Cardiac septum (tissue), 1 donor: Measurements from ENCODE around the gene CLDN1. TPM values are rescaled to one million over a fixed set of nuclear protein-coding genes. Genes with fewer than 3 reads are reported as not detected.
A peak's percentile ranks its signal among the peaks of the same experiment; 100 is the strongest.

ENCODE experiments used
- DNase-seq: peaks from one replicate; pipeline ENCODE4 v3.0.0-alpha.2; 2020; ENCODE audit warnings: low spot score
- intact Hi-C: fragments of 100-400 bp; cut with DNase I; formaldehyde crosslinking; loops from one replicate; pipeline ENCODE4 v1.14.0; 2022
- long read RNA-seq: library from polyadenylated mRNA; unstranded; transcript quantifications from one replicate; pipeline ENCODE4 v2.0.0, GENCODE V29; 2021
- total RNA-seq: library from RNA; stranded (reverse); fragmentation: NEBNext Ultra II Directional; extraction: Animal tissue kit (Norgen Biotek cat#: 25700); gene quantifications from one replicate; pipeline ENCODE4 v1.2.1, GENCODE V29; 2021
- donor health status: DM: no; HTN: no; CAD: no.

CLDN1 gene
- total RNA-seq = 0.57 TPM
- long read RNA-seq, partial matches to known transcripts = 0 of 1 reads
- long read RNA-seq, other reads (novel, unspliced or antisense) = 0 of 1 reads

GRCh38 chr3:190321789-190322603 lies at the start of gene CLDN1:
Gene CLDN1, minus strand, starts transcription at chr3:190322446. Its CDS starts 240 bp downstream, at chr3:190322206.
- intact Hi-C loops = loop anchor here (5.0 to 10.0 kb wide), 4 partner anchors 90 to 360 kb away; partner anchors contain the start of gene IL1RAP
- DNase-seq = peak; percentile 82

GRCh38 chr3:190371152-190371551 lies 48.9 kb upstream of the CLDN1 start:
- intact Hi-C loops = no loop called here
- no peak for DNase-seq

DNA sequence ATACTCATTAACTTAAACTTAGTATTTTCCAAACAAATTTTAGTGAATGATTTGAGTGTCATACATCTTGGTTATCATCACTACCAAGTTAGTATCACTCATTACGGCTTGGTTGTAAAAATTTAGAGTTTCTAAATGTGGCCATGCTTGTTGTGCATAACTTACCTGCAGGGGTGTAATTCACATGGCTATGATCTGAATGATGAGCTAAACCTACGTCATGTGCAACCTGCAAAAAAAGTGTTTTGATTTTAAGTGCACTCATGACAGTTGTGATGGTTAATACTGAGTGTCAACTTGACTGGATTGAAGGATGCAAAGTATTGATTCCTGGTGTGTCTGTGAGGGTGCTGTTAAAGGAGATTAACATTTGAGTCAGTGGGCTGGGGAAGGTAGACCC lies 48.1 kb upstream of the CLDN1 start:
- intact Hi-C loops = no loop called here
- no peak for DNase-seq

DNA sequence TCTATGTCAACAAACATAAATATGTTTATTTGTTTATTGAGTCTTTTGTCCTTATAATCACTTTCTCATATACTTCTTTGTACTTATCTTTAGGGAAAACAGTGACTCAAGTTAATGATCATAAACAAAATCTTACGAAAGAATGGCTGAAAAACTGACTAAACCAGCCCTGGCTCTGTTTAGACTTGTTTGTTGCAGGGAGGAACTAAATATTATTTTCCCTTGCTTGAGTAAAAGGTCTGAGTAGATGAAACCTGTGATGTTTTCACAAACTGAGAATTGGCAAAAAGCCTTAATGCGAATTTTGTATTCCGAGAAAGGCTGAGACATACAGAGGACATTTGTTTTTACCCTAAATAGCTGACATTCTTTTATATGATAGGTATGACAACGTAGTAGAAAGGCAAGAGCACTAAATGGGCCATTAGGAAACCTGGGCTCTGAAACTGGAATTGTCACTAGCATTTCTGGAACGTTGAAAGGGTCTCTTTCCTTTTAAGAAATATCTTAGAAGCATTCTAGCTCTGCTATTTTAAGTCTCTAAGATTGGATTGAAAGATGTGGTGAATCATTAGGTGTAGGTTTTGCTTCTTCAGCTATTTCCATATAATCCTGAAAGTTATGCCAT lies 47.5 kb upstream of the CLDN1 start:
- no peak for DNase-seq
- intact Hi-C loops = no loop called here

GRCh38 chr3:190368881-190369280 lies 46.6 kb upstream of the CLDN1 start:
- intact Hi-C loops = no loop called here
- no peak for DNase-seq

DNA sequence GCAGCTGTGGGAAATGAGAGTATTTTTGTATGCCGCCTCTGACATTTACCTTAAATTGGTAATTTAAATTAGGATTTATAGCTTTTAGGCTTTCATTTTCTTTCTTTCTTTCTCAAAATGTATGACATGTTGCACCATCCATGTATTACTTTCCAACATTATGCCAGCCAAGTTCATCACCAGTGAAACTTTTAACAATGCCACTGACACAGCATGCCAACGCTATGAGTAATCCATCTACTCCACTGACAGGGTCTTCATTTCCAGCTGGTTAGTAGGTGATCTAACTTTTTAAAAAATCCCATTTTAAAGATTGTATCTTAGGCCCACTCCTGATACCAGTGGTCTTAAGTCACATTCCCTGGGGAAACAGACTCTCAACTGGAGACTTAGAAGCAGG lies 43.9 kb upstream of the CLDN1 start:
- intact Hi-C loops = no loop called here
- DNase-seq = no peak

GRCh38 chr3:190362258-190362657 lies 40.0 kb upstream of the CLDN1 start:
- DNase-seq = no peak
- intact Hi-C loops = no loop called here

GRCh38 chr3:190361791-190362190 lies 39.5 kb upstream of the CLDN1 start:
- intact Hi-C loops = no loop called here
- no peak for DNase-seq

DNA sequence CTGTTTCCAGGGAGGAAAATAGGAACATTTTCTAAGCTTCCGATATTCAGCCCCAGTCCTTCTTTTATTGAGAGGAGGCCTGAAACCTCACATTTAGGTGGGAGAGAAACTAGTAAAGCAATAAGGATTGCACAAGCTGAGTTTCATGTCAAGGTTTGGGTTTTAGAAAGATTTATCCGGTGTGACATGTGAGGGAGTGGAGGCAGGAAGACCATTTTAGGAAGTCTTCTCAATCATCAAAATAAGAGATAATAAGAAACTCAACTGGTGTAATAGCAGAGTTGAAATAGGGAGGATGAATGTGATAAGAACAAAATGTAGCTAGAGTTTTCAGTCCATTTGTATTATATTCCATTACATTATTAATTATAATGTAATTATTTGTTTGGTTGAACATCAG lies 38.0 kb upstream of the CLDN1 start:
- no peak for DNase-seq
- intact Hi-C loops = no loop called here

DNA sequence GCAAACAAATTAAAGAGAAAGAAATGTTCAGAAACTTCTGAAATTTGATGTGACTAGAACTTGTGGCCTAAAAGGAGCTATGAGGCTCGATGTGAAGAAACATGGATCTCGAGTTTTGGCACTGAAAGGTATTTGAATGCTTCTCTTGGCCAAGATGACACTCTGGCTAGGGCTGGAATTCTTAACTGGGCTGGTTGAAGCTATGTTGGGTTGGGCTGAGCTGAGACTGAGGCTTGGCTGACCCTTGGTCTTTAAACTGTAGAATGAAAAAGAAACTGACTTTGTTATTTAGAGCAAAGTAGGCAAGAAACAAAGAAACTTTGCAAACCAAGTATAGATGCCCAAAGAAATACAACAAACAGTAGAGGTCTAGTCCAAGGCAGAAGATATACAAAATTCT lies 37.6 kb upstream of the CLDN1 start:
- intact Hi-C loops = no loop called here
- DNase-seq = no peak

GRCh38 chr3:190357468-190357867 lies 35.2 kb upstream of the CLDN1 start:
- no peak for DNase-seq
- intact Hi-C loops = no loop called here

- DNase-seq = no peak
- intact Hi-C loops = no loop called here
Observed at GRCh38 chr3:190356246-190356645, 34.0 kb upstream of the CLDN1 start.

DNA sequence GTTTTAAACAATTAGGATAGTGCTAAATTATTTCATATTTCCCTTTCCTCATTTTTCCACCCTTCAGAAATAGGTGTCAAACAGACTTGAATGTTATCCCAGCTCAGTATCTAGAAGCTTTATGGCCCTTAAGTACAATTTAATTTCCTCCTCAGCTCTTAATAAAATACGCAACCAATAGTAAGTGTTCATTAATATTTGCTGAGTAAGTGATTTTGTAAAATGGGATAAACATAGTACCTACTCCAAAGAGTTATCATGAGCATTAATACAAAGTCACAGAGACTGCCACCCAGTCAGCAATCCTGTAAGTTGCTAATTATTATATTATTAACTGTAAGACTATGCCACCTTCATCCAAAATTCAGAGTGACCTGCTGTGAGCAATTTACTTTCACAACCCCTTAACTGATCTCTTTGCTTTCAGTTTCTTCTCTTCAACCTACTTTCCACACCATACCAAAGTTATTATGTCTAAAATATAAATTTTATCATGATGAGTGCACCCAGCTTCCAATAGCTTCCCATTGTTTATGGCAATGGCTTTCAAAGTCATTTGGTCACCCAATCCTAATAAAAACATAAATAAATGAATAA lies 30.7 kb upstream of the CLDN1 start:
- DNase-seq = no peak
- intact Hi-C loops = no loop called here

GRCh38 chr3:190346541-190346940 lies 24.3 kb upstream of the CLDN1 start:
- DNase-seq = no peak
- intact Hi-C loops = no loop called here

DNA sequence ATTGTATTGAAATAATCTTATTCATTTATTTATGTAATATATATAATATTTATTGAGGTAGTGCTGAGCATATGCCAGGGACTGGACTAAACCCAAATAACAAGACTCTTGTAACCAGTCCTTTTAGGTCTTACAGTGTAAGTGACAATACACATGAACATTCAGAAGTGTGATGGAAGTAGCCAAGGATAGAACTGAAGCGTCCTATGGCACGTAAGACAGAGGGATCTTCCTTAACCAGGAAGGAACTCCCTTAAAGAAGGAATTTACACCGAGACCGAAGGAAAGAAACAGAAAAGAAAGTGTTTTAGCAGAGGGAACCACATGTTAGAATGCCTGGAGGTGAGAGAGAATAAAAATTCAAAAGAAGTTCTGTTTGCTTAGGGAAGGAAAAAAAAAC lies 23.6 kb upstream of the CLDN1 start:
- intact Hi-C loops = no loop called here
- no peak for DNase-seq

DNA sequence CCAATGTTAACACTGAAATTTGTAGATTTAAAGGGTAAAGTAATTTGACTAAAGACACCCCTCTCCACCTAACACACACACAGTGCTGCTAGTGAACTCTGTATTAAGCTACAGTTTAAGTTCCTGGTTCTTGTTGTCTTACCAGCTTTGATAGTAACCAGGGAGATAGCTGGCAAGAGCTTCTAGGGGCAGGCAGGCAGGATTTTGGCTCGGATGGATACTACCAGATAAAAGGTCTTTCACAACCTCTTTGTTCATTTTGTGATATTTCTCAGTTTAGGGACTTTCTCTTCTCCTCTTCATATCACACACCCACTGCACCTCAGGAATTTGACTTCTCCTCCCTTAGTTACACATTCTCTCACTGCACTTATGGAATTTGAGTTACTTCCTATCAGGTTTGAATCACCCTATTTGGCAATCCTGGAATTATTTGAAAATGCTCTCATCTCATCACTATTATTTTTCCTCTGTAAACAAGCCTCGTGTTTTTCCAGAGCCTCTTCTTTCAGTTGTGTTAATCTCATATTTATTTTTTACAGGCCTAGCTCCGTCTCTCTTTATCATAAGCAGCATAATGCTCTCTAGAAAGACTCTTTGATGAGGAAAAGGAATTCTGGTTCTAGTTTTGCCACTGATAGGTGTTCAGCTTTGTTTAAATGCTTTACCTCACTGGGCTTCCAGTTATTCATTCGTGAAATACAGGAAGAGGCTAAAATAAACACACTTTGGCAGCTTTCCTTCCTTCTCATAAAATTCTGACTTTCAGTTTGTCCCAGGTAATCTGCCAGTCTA lies 23.0 kb upstream of the CLDN1 start:
- no peak for DNase-seq
- intact Hi-C loops = no loop called here

DNA sequence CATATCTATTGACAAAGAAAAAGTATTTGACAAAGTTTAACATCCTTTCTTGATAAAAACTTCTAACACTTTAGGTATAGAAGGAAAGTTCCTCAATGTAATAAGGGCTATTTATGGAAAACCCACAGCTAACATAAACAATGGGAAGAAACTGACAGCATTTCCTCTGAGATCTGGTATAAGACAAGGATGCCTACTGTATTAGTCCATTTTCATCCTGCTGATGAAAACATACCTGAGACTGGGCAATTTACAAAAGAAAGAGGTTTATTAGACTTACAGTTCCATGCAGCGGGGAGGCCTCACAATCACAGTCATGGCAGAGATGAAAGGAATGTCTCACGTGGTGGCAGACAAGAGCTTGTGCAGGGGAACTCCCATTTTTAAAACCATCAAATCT lies 17.8 kb upstream of the CLDN1 start:
- DNase-seq = no peak
- intact Hi-C loops = no loop called here

DNA sequence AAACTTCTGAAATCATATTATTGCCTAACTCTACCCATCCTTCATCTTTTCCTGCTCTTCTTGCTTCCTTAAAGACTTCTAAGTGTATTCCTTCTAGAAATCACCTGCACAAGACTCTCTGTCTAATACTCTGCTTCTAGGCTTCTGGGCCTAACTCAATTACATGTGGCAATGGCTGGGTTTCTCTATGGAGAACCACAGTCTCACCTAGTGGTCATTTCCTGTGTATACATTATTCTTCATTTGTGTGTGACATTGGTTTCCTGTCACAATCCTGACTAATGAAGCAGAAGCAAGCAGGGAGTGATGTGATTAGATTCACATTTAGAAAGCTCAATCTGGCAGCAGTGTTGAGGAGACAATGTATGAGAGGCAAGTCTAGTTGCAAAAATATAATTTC lies 16.9 kb upstream of the CLDN1 start:
- DNase-seq = no peak
- intact Hi-C loops = no loop called here

DNA sequence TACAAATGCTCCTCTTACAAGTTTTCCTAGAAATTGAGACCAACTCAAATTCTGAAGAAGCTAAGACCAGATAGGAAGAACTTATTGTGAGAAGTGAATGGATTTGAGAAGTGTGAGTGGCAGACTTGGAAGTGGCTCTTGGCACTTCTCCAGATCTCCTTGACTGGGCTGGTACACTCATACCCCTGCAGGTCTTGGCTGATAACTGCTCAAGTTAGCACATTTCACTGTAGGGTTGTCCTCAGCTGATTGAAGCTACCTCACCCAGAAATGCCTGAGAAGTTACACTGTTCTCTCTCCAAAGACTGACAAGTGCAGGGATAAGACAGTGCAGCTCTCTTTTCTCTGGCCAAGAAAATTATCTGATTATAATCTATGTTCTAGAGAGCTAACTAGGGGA lies 16.5 kb upstream of the CLDN1 start:
- DNase-seq = no peak
- intact Hi-C loops = no loop called here

GRCh38 chr3:190337301-190337700 lies 15.1 kb upstream of the CLDN1 start:
- intact Hi-C loops = no loop called here
- no peak for DNase-seq
